ENCODE measurements around the gene LMBRD2. TPM values are rescaled to one million over a fixed set of nuclear protein-coding genes. Genes with fewer than 3 reads are reported as not detected.

The LMBRD2 gene
- total RNA-seq, 1 donor from 2014 or later = 5.1 TPM

GRCh38 chr5:36150676-36151433 lies 832 bp downstream of the LMBRD2 start:
- peak; percentile 38 for DNase-seq (ENCODE audit: low spot score)
- no peak for TF ChIP-seq CTCF (IDR thresholded peaks at IDR 0.05; ENCODE audit: unreplicated experiment)
- H3K27ac Mint-ChIP-seq (ENCODE audit: unreplicated experiment) = no peak overlapping the region
- no peaks in the 10 kb centered on the region for H3K9me3 Mint-ChIP-seq (ENCODE audit: unreplicated experiment)
- peak overlapping the region; percentile 94 for H3K4me3 Mint-ChIP-seq (ENCODE audit: unreplicated experiment)
- H3K27me3 Mint-ChIP-seq (ENCODE audit: unreplicated experiment) = peaks cover 2% of the 10 kb centered on the region
- H3K4me1 Mint-ChIP-seq (ENCODE audit: unreplicated experiment) = peaks cover 16% of the 10 kb centered on the region
- peaks cover 8% of the 10 kb centered on the region for H3K36me3 Mint-ChIP-seq (ENCODE audit: low read depth, unreplicated experiment)

- no peak for TF ChIP-seq CTCF (IDR thresholded peaks at IDR 0.05; ENCODE audit: unreplicated experiment)
- H3K36me3 Mint-ChIP-seq (ENCODE audit: low read depth, unreplicated experiment) = no peaks in the 10 kb centered on the region
- no peaks in the 10 kb centered on the region for H3K27me3 Mint-ChIP-seq (ENCODE audit: unreplicated experiment)
- no peak overlapping the region for H3K4me3 Mint-ChIP-seq (ENCODE audit: unreplicated experiment)
- no peak overlapping the region for H3K27ac Mint-ChIP-seq (ENCODE audit: unreplicated experiment)
- DNase-seq (ENCODE audit: low spot score) = no peak
- no peaks in the 10 kb centered on the region for H3K9me3 Mint-ChIP-seq (ENCODE audit: unreplicated experiment)
- peaks cover 7% of the 10 kb centered on the region for H3K4me1 Mint-ChIP-seq (ENCODE audit: unreplicated experiment)
Observed at GRCh38 chr5:36147681-36148080, 4.0 kb downstream of the LMBRD2 start.

- H3K9me3 Mint-ChIP-seq (ENCODE audit: unreplicated experiment) = no peaks in the 10 kb centered on the region
- no peak for DNase-seq (ENCODE audit: low spot score)
- H3K27ac Mint-ChIP-seq (ENCODE audit: unreplicated experiment) = no peak overlapping the region
- no peak for TF ChIP-seq CTCF (IDR thresholded peaks at IDR 0.05; ENCODE audit: unreplicated experiment)
- H3K27me3 Mint-ChIP-seq (ENCODE audit: unreplicated experiment) = no peaks in the 10 kb centered on the region
- H3K4me3 Mint-ChIP-seq (ENCODE audit: unreplicated experiment) = no peak overlapping the region
- no peaks in the 10 kb centered on the region for H3K4me1 Mint-ChIP-seq (ENCODE audit: unreplicated experiment)
- no peaks in the 10 kb centered on the region for H3K36me3 Mint-ChIP-seq (ENCODE audit: low read depth, unreplicated experiment)
Observed at GRCh38 chr5:36146390-36146789, 5.3 kb downstream of the LMBRD2 start.

GRCh38 chr5:36145311-36145710 lies 6.4 kb downstream of the LMBRD2 start:
- H3K27ac Mint-ChIP-seq (ENCODE audit: unreplicated experiment) = no peak overlapping the region
- no peaks in the 10 kb centered on the region for H3K27me3 Mint-ChIP-seq (ENCODE audit: unreplicated experiment)
- H3K36me3 Mint-ChIP-seq (ENCODE audit: low read depth, unreplicated experiment) = peaks cover 4% of the 10 kb centered on the region
- H3K4me3 Mint-ChIP-seq (ENCODE audit: unreplicated experiment) = no peak overlapping the region
- no peak for DNase-seq (ENCODE audit: low spot score)
- TF ChIP-seq CTCF (IDR thresholded peaks at IDR 0.05; ENCODE audit: unreplicated experiment) = no peak
- no peaks in the 10 kb centered on the region for H3K9me3 Mint-ChIP-seq (ENCODE audit: unreplicated experiment)
- no peaks in the 10 kb centered on the region for H3K4me1 Mint-ChIP-seq (ENCODE audit: unreplicated experiment)

GRCh38 chr5:36138900-36139683 lies 12.6 kb downstream of the LMBRD2 start:
- no peak overlapping the region for H3K27ac Mint-ChIP-seq (ENCODE audit: unreplicated experiment)
- H3K4me1 Mint-ChIP-seq (ENCODE audit: unreplicated experiment) = no peaks in the 10 kb centered on the region
- peaks cover 6% of the 10 kb centered on the region for H3K27me3 Mint-ChIP-seq (ENCODE audit: unreplicated experiment)

More at GRCh38 chr5:36138900-36139683, 12.6 kb downstream of the LMBRD2 start:
- no peak for TF ChIP-seq CTCF (IDR thresholded peaks at IDR 0.05; ENCODE audit: unreplicated experiment)
- no peak overlapping the region for H3K4me3 Mint-ChIP-seq (ENCODE audit: unreplicated experiment)
- DNase-seq (ENCODE audit: low spot score) = no peak
- H3K36me3 Mint-ChIP-seq (ENCODE audit: low read depth, unreplicated experiment) = peaks cover 20% of the 10 kb centered on the region
- H3K9me3 Mint-ChIP-seq (ENCODE audit: unreplicated experiment) = no peaks in the 10 kb centered on the region

Data from endothelial cell (in vitro differentiated cells).